Measurements from ENCODE around the gene GMPR2.

DNA sequence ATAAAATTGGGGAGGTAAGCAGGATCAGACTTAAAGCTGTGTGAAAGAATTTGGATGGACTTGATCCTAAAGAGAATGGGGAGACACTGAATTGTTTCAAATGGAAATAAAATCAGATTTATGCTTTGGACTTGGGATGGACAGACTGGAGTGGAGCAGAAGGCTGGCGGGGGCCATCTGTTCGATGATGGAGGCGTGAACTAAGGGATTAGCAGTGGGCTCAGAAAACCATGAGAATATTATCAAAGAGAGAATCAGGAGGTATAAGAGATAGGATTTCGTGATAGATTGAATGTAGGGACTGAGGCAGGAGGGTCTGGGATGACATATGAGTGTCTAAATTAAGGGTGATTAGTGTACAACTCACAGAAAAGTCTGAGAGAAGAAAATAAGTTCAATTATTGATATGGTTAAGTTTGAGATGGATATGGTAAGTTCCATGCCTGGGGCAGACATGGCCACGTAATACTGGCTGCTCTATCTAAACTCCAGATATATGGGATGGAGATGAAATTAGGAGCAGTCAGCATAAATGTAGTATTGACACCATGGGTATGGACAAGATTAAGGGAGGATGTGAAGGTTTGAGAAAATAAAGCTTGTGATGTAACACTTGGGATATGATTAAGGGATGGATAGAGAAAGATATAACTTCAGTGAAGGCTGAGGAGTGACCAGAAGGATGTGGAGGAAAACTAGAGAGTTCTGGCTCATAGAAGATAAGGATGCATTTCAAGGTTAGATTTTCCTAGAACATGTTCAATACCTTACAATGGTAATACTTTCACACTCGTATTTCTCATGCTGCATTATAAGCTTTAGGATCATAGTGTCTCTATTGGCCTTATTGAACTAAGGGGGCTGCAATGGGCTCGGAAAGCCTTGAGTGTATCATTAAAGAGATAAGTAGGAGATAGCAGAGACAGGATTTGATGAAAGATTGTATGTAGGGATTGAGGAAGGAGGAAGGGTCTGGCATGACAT lies 28.3 kb upstream of the GMPR2 start:
- TF ChIP-seq, protein P1, sequence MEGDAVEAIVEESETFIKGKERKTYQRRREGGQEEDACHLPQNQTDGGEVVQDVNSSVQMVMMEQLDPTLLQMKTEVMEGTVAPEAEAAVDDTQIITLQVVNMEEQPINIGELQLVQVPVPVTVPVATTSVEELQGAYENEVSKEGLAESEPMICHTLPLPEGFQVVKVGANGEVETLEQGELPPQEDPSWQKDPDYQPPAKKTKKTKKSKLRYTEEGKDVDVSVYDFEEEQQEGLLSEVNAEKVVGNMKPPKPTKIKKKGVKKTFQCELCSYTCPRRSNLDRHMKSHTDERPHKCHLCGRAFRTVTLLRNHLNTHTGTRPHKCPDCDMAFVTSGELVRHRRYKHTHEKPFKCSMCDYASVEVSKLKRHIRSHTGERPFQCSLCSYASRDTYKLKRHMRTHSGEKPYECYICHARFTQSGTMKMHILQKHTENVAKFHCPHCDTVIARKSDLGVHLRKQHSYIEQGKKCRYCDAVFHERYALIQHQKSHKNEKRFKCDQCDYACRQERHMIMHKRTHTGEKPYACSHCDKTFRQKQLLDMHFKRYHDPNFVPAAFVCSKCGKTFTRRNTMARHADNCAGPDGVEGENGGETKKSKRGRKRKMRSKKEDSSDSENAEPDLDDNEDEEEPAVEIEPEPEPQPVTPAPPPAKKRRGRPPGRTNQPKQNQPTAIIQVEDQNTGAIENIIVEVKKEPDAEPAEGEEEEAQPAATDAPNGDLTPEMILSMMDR (conservative IDR thresholded peaks at IDR 0.05; ENCODE audit: low read depth in 2 of 2): no peak
- TF ChIP-seq, protein P2, sequence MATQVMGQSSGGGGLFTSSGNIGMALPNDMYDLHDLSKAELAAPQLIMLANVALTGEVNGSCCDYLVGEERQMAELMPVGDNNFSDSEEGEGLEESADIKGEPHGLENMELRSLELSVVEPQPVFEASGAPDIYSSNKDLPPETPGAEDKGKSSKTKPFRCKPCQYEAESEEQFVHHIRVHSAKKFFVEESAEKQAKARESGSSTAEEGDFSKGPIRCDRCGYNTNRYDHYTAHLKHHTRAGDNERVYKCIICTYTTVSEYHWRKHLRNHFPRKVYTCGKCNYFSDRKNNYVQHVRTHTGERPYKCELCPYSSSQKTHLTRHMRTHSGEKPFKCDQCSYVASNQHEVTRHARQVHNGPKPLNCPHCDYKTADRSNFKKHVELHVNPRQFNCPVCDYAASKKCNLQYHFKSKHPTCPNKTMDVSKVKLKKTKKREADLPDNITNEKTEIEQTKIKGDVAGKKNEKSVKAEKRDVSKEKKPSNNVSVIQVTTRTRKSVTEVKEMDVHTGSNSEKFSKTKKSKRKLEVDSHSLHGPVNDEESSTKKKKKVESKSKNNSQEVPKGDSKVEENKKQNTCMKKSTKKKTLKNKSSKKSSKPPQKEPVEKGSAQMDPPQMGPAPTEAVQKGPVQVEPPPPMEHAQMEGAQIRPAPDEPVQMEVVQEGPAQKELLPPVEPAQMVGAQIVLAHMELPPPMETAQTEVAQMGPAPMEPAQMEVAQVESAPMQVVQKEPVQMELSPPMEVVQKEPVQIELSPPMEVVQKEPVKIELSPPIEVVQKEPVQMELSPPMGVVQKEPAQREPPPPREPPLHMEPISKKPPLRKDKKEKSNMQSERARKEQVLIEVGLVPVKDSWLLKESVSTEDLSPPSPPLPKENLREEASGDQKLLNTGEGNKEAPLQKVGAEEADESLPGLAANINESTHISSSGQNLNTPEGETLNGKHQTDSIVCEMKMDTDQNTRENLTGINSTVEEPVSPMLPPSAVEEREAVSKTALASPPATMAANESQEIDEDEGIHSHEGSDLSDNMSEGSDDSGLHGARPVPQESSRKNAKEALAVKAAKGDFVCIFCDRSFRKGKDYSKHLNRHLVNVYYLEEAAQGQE (IDR thresholded peaks at IDR 0.05; ENCODE audit: unreplicated experiment): no peak
- no peak for TF ChIP-seq EZH2phosphoT487 (IDR thresholded peaks at IDR 0.05; ENCODE audit: unreplicated experiment)
